ENCODE results near the gene AK3.

The AK3 gene

GRCh38 chr9:4748612-4749011 lies 7.6 kb upstream of the AK3 start:
- Histone ChIP-seq H3K36me3 (ENCODE audit: control insufficient read depth, insufficient read depth, low read length) (no peaks in the 10 kb centered on the region), H3K4me1 (ENCODE audit: control insufficient read depth, insufficient read depth, low read length, poor library complexity, severe bottlenecking) (no peaks in the 10 kb centered on the region), H3K4me3 (ENCODE audit: extremely low read depth, insufficient read depth, low read length, poor library complexity, severe bottlenecking) (no peak overlapping the region), H3K9me3 (ENCODE audit: control insufficient read depth, low read length) (no peaks in the 10 kb centered on the region), H3K27ac (ENCODE audit: low read depth, low read length, severe bottlenecking) (no peak overlapping the region)
- WGBS, 2 experiments (ENCODE audit: insufficient coverage in 2 of 2): 96 to 97% methylated on average over 4 to 5 of the region's 5 CpGs

DNA sequence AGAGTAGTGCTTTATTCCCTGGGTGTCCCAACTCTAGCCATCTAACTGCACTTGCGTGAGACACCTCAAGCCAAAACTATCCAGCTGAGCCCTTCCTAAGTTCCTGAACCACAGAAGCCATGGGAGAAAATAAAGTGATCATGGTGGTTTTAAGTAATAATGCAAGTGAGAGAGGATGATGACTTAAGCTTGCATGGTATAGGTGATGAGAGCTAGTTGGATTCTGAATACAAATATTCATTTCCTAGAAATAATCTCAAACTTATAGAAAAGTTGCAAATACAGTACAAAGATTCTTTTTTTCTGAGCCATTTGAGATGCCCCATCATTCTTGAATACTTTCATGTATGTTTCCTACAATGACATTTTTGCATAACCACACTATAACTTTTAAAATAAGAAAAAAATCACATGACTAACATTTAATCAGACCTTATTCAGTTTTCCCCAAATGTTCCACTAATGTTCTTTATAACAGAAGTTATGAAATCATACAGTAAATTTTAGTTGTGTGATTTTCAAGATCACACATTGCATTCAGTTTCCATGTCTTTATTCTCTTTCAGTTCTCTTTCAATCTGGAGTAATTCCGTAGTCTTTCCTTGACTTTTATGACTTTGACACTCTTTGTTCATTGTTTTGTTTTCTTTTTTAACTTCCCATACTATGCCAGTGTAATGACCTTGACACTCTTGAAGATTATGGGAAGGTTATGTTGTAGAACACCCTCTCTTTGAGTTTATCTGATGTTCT lies 5.5 kb upstream of the AK3 start:
- Histone ChIP-seq H3K36me3 (ENCODE audit: control insufficient read depth, insufficient read depth, low read length) (no peaks in the 10 kb centered on the region), H3K4me1 (ENCODE audit: control insufficient read depth, insufficient read depth, low read length, poor library complexity, severe bottlenecking) (peaks cover 9% of the 10 kb centered on the region), H3K27ac (ENCODE audit: low read depth, low read length, severe bottlenecking) (no peak overlapping the region), H3K4me3 (ENCODE audit: extremely low read depth, insufficient read depth, low read length, poor library complexity, severe bottlenecking) (no peak overlapping the region), H3K9me3 (ENCODE audit: control insufficient read depth, low read length) (no peaks in the 10 kb centered on the region)
- WGBS, 2 experiments (ENCODE audit: insufficient coverage in 2 of 2): no CpG with 5 or more reads among the region's 2 CpGs

GRCh38 chr9:4743131-4743875 lies 2.3 kb upstream of the AK3 start:
- 71 to 75% methylated on average over 4 of the region's 5 CpGs for WGBS, 2 experiments (ENCODE audit: insufficient coverage in 2 of 2)
- no peaks in the 10 kb centered on the region for H3K9me3 ChIP-seq (ENCODE audit: control insufficient read depth, low read length)
- H3K27ac ChIP-seq (ENCODE audit: low read depth, low read length, severe bottlenecking): no peak overlapping the region
- peaks cover 3% of the 10 kb centered on the region for H3K36me3 ChIP-seq (ENCODE audit: control insufficient read depth, insufficient read depth, low read length)
- no peak overlapping the region for H3K4me3 ChIP-seq (ENCODE audit: extremely low read depth, insufficient read depth, low read length, poor library complexity, severe bottlenecking)
- H3K4me1 ChIP-seq (ENCODE audit: control insufficient read depth, insufficient read depth, low read length, poor library complexity, severe bottlenecking): peaks cover 14% of the 10 kb centered on the region

DNA sequence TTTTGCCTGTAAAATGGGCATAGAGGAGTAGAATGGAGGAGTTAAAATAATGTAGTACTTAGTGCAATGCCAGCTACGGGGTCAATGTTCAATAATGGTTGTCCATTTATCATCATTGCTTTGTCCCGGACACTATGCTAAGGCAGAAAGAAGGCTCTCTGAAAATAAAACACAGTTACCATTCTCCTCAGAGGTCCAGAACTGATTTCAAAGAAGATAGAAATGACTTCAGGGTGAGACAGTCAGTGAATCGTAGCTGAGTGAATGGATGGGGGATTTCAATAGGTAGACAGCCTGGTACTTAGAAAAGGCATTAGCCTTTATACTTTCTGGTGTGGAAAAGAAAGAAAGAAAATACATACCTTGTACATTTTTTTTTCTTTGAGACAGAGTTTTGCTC lies 1.2 kb upstream of the AK3 start:
- H3K9me3 ChIP-seq (ENCODE audit: control insufficient read depth, low read length): no peaks in the 10 kb centered on the region
- H3K4me1 ChIP-seq (ENCODE audit: control insufficient read depth, insufficient read depth, low read length, poor library complexity, severe bottlenecking): peaks cover 14% of the 10 kb centered on the region
- H3K36me3 ChIP-seq (ENCODE audit: control insufficient read depth, insufficient read depth, low read length): peaks cover 3% of the 10 kb centered on the region
- 46% methylated on average over 2 of the region's 3 CpGs; no CpG with 5 or more reads in 1 of the 2 experiments for WGBS, 2 experiments (ENCODE audit: insufficient coverage in 2 of 2)
- H3K4me3 ChIP-seq (ENCODE audit: extremely low read depth, insufficient read depth, low read length, poor library complexity, severe bottlenecking): no peak overlapping the region
- no peak overlapping the region for H3K27ac ChIP-seq (ENCODE audit: low read depth, low read length, severe bottlenecking)

DNA sequence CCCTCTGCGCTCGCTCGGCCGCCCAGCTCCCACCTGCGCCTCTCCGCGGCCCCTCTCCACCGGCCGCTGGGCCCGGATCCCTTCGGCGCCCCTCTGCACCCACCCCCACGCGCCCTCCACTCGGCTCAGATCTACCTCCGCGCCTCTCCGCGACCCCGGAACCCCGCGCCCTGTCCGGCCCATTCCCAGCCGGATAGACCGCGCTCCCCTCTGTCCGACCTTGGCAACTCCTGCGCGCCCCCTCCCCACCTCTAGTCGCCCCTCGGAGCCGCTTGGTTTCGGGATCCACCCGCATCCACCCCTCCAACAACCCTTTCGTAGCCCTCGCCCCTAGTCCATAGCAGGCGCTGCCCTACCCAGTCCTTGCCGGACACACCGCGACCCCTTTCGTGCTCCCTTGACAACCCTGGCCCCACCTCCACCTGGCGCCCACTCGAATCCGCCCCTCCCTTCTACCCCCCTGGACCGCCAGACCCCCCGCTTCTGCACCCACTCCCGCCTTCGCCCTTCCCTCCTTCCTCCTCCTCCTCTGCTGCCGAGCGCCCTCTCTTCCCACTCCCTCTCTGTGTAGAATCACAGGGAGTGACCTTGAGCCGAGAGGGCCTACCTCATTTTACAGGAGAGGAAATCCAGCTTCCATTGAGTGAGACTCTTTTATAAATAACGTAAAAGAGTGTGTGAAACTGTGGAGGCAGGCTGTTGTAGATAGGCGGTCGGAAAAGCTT lies 525 bp upstream of the AK3 start:
- Histone ChIP-seq H3K4me3 (ENCODE audit: extremely low read depth, insufficient read depth, low read length, poor library complexity, severe bottlenecking) (peak overlapping the region; percentile 85), H3K27ac (ENCODE audit: low read depth, low read length, severe bottlenecking) (peak overlapping the region; percentile 29), H3K4me1 (ENCODE audit: control insufficient read depth, insufficient read depth, low read length, poor library complexity, severe bottlenecking) (peaks cover 14% of the 10 kb centered on the region), H3K36me3 (ENCODE audit: control insufficient read depth, insufficient read depth, low read length) (peaks cover 3% of the 10 kb centered on the region), H3K9me3 (ENCODE audit: control insufficient read depth, low read length) (no peaks in the 10 kb centered on the region)
- 4 to 6% methylated on average over 43 to 48 of the region's 54 CpGs for WGBS, 2 experiments (ENCODE audit: insufficient coverage in 2 of 2)

GRCh38 chr9:4740388-4740637 lies 689 bp downstream of the AK3 start:
- 0 to 2% methylated on average over 4 of the region's 4 CpGs for WGBS, 2 experiments (ENCODE audit: insufficient coverage in 2 of 2)
- Histone ChIP-seq H3K4me1 (ENCODE audit: control insufficient read depth, insufficient read depth, low read length, poor library complexity, severe bottlenecking) (peaks cover 14% of the 10 kb centered on the region), H3K36me3 (ENCODE audit: control insufficient read depth, insufficient read depth, low read length) (peaks cover 3% of the 10 kb centered on the region), H3K9me3 (ENCODE audit: control insufficient read depth, low read length) (no peaks in the 10 kb centered on the region), H3K4me3 (ENCODE audit: extremely low read depth, insufficient read depth, low read length, poor library complexity, severe bottlenecking) (peak overlapping the region; percentile 85), H3K27ac (ENCODE audit: low read depth, low read length, severe bottlenecking) (no peak overlapping the region)

DNA sequence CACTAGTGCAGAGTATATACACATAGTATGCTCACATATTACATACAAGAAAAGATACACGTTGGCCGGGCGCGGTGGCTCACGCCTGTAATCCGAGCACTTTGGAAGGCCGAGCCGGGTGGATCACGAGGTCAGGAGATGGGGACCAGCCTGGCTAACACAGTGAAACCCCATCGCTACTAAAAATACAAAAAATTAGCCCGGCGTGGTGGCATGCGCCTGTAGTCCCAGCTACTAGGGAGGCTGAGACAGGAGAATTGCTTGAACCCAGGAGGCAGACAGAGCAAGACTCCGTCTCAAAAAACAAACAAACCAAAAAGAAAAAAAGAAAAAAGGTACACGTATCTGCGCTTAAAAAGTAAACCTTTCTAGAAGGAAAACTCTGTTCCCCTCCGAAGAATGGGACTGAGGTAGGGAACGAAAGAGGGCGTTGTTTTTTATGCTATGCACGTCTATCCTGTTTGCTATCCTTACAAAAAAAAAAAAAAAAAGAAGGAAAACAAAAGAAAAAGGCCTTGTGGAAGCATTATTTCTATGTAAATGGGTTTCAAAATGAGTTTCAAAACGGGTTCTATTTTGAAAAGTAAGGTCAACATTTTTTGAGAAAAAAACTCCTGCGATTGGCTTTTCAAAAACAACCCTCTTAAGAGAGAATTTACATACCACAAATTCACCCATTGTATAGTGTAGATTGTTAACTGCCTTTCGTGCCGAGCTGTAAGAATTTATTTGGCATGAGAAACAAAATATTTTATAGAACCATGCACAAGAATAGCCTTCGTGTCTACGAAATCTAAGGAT lies 1.2 kb downstream of the AK3 start:
- WGBS, 2 experiments (ENCODE audit: insufficient coverage in 2 of 2): 55 to 58% methylated on average over 8 to 10 of the region's 26 CpGs
- no peak overlapping the region for H3K27ac ChIP-seq (ENCODE audit: low read depth, low read length, severe bottlenecking)

DNA sequence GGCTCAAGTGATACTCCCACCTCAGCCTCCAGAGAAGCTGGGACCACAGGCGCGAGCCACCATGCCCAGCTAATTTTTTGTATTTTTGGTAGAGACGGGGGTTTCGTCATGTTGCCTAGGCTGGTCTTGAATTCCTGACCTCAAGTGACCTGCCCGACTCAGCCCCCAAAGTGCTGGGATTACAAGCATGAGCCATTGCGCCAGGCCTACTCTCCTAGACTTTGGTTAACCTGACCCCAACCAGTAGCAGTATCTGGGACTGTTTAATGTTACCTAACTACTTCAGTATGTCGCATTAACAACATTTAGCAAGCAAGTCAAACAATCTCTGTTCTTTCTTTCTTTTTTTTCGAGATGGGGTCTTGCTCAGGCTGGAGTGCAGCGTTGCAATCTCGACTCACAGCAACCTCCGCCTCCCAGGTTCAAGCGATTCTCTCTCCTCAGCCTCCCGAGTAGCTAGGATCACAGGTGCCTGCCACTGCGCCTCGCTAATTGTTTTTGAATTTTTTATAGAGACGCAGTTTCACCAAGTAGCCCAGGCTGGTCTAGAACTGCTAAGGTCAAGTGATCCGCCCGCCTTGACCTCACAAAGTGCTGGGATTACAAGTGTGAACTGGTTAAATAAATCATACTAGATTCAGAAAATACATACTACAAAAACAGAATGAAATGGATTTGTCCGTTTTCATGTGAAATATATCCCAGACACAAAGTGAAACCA lies 2.0 kb downstream of the AK3 start:
- H3K4me1 ChIP-seq (ENCODE audit: control insufficient read depth, insufficient read depth, low read length, poor library complexity, severe bottlenecking): peaks cover 14% of the 10 kb centered on the region
- H3K27ac ChIP-seq (ENCODE audit: low read depth, low read length, severe bottlenecking): no peak overlapping the region
- WGBS, 2 experiments (ENCODE audit: insufficient coverage in 2 of 2): 90 to 96% methylated on average over 16 of the region's 19 CpGs
- peak overlapping the region; percentile 85 for H3K4me3 ChIP-seq (ENCODE audit: extremely low read depth, insufficient read depth, low read length, poor library complexity, severe bottlenecking)
- no peaks in the 10 kb centered on the region for H3K9me3 ChIP-seq (ENCODE audit: control insufficient read depth, low read length)
- H3K36me3 ChIP-seq (ENCODE audit: control insufficient read depth, insufficient read depth, low read length): peaks cover 3% of the 10 kb centered on the region

More for the DNA sequence above, 1.2 kb downstream of the AK3 start:
- Histone ChIP-seq H3K4me3 (ENCODE audit: extremely low read depth, insufficient read depth, low read length, poor library complexity, severe bottlenecking) (peak overlapping the region; percentile 85), H3K36me3 (ENCODE audit: control insufficient read depth, insufficient read depth, low read length) (peaks cover 3% of the 10 kb centered on the region), H3K4me1 (ENCODE audit: control insufficient read depth, insufficient read depth, low read length, poor library complexity, severe bottlenecking) (peaks cover 14% of the 10 kb centered on the region), H3K9me3 (ENCODE audit: control insufficient read depth, low read length) (no peaks in the 10 kb centered on the region)

GRCh38 chr9:4734150-4734549 lies 6.9 kb downstream of the AK3 start:
- H3K36me3 ChIP-seq (ENCODE audit: control insufficient read depth, insufficient read depth, low read length): peaks cover 6% of the 10 kb centered on the region
- WGBS, 2 experiments (ENCODE audit: insufficient coverage in 2 of 2): 100% methylated on average over 1 of the region's 2 CpGs; no CpG with 5 or more reads in 1 of the 2 experiments
- H3K4me1 ChIP-seq (ENCODE audit: control insufficient read depth, insufficient read depth, low read length, poor library complexity, severe bottlenecking): peaks cover 3% of the 10 kb centered on the region
- H3K9me3 ChIP-seq (ENCODE audit: control insufficient read depth, low read length): no peaks in the 10 kb centered on the region
- H3K4me3 ChIP-seq (ENCODE audit: extremely low read depth, insufficient read depth, low read length, poor library complexity, severe bottlenecking): no peak overlapping the region
- no peak overlapping the region for H3K27ac ChIP-seq (ENCODE audit: low read depth, low read length, severe bottlenecking)

DNA sequence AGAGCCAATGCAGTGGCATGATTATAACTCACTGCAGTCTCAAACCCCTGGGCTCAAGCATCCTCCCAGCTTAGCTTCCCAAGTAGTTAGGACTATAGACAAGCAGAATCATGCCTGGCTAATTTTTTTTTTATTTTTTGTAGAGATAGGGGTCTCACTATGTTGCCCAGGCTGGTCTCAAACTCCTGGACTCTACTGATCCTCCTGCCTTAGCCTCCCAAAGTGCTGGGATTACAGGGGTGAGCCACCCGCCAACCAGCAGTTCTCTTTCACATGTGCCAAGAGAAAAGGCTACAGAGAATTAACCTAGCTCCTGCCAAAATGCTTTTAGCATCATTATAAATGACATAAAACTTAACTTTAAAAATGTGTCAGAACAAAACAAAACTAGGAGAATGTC lies 8.1 kb downstream of the AK3 start:
- Histone ChIP-seq H3K27ac (ENCODE audit: low read depth, low read length, severe bottlenecking) (no peak overlapping the region), H3K4me1 (ENCODE audit: control insufficient read depth, insufficient read depth, low read length, poor library complexity, severe bottlenecking) (no peaks in the 10 kb centered on the region), H3K4me3 (ENCODE audit: extremely low read depth, insufficient read depth, low read length, poor library complexity, severe bottlenecking) (no peak overlapping the region), H3K9me3 (ENCODE audit: control insufficient read depth, low read length) (no peaks in the 10 kb centered on the region), H3K36me3 (ENCODE audit: control insufficient read depth, insufficient read depth, low read length) (peaks cover 3% of the 10 kb centered on the region)
- 80% methylated on average over 1 of the region's 1 CpG; no CpG with 5 or more reads in 1 of the 2 experiments for WGBS, 2 experiments (ENCODE audit: insufficient coverage in 2 of 2)

All from mesodermal cell (in vitro differentiated cells).